HG02852 (cell line): ENCODE measurements around the gene USP53.
A peak's percentile ranks its signal among the peaks of the same experiment; 100 is the strongest.
"Not testable (repeated sequence)": the region's sequence is repeated elsewhere in the genome, so short reads cannot be mapped to it uniquely, and the experiment has no call there.

Source experiments
- ATAC-seq: cut with Tn5 transposase; IDR thresholded peaks from one replicate; pipeline ENCODE4 v1.9.1; 2021; ENCODE audit warnings: mild to moderate bottlenecking, moderate library complexity; ENCODE audit not compliant: unreplicated experiment

Gene USP53

DNA sequence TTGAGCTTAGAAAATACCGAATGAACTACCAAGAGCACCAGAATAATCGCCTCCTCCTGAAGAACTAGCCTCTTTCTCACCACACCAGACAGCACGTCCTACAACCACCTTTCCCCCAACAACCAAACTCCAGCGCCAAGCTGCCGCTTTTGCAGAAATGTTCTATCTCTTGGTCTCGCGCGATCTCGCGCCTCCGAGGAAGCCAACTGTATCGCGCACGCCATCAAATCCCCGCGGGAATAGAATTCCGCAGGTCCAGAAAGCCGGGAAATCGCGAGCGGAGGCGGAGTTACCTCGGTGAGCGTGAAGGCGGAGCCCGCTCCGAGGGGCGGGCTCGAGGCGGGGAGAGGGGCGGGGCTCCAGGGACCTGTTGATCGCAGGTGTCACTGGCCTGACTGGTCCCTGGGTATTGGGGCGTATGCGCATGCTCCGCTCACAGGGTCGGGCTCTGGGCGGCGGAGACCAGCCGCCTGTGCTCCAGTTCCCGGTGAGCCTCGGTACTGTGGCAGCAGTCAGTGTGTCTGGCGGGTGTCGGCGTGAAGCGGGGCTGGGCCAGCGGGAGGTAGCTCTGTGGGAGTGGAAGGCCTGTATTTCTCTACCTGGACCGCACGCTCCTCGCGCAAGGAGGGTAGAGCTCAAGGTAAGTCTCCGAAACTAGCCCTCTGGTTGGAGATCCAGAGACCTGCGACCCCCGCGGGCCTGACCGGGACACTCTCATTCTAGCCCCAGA is at the start of gene USP53:
Gene USP53, plus strand, starts transcription at position 480 of the 730 bp plus-strand sequence. CDS start 27,047 bp downstream, outside the sequence.
- peak; percentile 91 for ATAC-seq

DNA sequence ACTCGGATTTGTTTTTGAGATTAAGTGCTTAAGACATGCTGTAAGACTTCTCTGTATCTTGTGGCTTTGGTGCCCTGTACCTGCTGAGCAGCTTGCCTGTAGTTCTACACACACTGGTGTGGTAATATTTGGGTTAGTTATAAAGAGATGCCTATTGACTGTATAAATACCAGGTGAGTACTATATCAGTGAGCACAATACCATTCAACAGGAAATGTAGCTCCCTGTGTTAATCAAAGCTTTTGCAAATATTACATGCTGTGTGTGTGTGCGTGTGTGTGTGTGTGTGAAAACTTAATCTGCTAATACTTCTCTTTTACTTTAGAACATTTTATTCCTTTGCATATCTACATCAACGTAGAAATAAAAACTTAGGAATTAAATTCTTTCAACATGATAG is 46.7 kb upstream of the USP53 start:
- no peak for ATAC-seq

DNA sequence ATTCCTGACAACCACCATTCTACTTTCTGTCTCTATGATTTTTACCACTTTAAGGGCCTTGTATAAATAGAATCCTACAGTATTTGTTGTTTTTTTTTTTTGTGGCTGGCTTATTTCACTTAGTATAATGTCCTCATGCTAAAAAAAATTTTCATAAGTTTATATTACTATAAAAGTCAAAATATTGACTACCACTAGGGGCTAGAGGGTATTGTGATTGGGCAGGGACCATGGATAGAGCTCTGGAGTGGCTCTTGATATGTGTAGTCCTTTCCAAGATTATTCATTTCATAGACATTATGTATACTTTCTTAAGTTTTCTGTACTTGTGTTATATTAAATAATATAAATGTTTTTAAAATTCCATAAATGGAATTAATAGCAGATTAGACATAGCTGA is 42.3 kb upstream of the USP53 start:
- no peak for ATAC-seq

GRCh38 chr4:119172223-119172622 is 40.3 kb upstream of the USP53 start:
- ATAC-seq: no peak

DNA sequence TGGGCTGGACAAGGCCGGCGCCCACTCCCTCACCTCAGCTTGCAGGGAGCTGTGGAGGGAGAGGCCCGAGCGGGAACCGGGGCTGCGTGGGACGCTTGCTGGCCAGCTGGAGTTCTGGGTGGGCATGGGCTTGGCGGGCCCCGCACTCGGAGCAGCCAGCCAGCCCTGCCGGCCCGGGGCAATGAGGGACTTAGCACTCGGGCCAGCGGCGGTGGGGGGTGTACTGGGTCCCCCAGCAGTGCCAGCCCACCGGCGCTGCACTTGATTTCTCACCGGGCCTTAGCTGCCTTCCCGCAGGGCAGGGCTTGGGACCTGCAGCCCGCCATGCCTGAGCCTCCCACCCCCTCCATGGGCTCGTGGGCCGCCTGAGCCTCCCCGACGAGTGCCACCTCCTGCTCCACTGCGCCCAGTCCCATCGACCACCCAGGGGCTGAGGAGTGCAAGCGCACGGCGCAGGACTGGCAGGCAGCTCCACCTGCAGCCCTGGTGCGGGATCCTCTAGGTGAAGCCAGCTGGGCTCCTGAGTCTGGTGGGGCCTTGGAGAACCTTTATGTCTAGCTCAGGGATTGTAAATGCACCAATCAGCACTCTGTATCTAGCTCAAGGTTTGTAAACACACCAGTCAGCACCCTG is 38.7 kb upstream of the USP53 start:
- ATAC-seq: not testable (repeated sequence)

GRCh38 chr4:119179011-119179410 is 33.5 kb upstream of the USP53 start:
- ATAC-seq: no peak

DNA sequence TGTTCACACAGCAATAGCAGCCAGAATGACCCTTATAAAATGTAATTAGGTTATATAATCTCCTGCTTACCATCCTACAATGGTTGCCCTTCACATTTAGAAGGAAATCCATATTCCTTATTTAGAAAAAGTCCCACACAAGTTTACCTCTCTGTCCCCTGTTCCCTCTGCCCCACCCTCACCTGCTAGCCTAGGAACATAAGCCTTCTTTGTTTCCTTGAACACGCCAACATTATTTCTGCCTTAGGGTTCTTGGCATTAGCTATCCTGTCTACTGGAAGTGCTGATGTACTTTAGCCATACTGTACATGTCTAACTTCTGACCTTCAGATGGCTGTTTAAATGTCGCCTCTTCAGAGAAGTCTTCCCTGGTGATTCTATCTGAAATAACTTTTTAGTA is 28.4 kb upstream of the USP53 start:
- ATAC-seq: no peak

DNA sequence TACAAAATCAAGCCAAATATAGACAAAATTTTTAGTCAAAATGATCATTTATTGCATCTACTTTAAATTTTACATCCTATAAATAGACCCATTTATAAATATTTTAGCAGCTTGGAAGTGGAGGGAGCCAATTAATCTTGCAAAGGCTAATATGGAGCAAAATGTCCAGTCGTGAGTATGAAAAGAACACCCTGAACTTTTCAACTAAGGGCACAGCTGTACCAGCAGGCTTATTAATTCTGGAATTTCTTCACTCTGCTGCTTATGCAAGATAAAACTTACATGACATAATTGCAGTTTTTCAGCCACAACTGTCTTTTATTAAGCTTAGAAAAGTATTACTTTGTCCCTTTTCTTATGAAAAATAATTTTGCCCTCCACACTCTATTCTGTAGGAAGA is 22.9 kb upstream of the USP53 start:
- ATAC-seq: no peak

- ATAC-seq: no peak
Observed at GRCh38 chr4:119190354-119190753, 22.2 kb upstream of the USP53 start.

GRCh38 chr4:119191505-119191904 is 21.0 kb upstream of the USP53 start:
- ATAC-seq: no peak

GRCh38 chr4:119197772-119198212 is 14.7 kb upstream of the USP53 start:
- ATAC-seq: no peak

GRCh38 chr4:119204916-119205315 is 7.6 kb upstream of the USP53 start:
- no peak for ATAC-seq

GRCh38 chr4:119205690-119206089 is 6.8 kb upstream of the USP53 start:
- ATAC-seq: no peak

DNA sequence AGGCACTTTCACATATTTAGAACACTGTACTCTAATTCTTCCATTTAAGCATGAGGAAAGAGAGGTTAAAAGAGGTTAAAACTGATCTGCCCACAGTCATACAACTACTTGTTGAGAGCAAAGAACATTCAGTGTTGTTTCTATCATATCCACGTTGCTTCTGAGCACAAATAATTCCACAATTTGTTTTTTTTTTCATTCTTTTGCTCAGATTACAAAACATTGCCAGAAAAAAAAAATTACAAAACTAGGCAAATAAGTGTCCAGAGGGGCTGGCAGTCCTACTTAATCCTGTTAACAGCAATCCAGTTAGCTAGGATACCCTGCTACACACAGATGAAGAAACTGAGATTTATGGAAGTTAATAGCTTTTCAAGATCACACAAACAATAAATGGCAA is 6.3 kb upstream of the USP53 start:
- ATAC-seq: no peak

DNA sequence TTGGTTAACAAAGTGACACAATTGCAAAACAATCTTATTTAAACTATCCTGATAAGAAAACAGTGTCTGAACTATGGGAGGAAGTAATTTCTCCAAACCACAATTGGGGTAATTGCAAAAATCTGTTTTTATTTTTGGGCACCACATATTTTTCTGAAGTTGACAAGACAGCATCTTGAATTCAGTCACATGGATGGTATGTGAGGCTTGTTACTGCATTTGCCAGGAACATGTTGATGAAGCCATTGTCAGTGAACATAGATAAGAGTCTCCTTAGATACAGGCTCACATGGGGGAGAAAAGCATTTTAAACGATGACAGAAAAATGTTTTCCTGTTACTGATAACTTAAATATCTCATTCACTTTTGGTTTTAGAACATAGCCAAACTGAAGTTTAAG is 5.5 kb upstream of the USP53 start:
- ATAC-seq: no peak

- ATAC-seq: no peak
Observed at GRCh38 chr4:119209077-119209476, 3.4 kb upstream of the USP53 start.

DNA sequence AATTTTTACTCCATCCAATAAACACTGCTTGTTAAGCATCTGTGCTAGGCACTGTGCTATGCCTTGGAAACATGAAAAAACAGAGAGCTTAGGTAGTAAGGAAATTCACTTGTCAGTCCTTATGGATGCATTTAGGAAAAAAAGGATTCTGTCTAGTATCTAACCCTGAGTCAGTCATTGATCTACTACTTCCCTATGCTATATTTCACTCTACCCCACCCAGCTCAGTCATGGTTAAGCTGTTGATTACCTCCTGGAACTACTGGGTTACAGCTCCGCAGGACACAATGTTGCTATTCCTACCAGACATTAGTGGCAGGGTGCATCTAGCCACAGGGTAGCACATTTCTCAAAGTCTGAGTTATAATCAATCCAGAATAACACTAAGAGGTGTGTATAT is 2.9 kb upstream of the USP53 start:
- ATAC-seq: no peak

GRCh38 chr4:119210775-119211174 is 1.7 kb upstream of the USP53 start:
- ATAC-seq: no peak

DNA sequence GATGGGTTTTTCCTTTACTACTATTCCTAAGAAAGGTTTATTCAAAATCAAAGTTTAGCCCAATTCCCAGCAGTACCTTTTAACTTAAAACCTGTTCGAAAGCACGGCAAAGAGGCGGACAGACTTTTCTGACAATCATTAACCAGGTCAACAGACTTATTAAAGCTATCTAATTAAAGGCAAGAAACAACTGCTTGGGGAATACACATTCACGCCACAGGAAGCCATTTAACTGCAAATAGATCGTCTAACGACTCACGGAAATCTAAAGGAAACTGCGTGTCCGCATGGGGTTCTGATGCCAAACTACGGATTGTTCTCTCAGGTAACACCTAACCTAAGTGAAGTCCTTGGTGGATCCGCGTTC is 663 bp upstream of the USP53 start:
- ATAC-seq: peak; percentile 10

- peak; percentile 56 for ATAC-seq
Observed at GRCh38 chr4:119212964-119213606, 572 bp downstream of the USP53 start.

DNA sequence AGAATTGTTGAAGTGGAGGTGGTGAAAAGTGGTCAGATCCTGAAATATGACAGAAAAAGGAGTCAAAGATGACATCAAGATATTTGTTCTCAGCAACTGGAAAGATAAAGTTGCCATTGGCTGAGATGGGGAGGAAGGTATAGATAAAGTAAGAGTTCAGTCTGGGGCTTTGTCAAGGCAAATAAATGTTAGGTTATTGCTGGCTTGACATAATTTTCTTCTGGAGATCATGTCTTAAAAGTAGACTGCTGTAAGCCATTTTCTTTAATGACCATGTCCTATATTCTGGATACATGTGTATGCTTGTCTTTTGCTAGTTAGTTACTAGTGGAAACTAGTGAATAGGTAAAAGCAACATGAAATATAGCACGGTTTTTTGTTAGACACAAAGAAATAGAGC is 5.6 kb downstream of the USP53 start:
- ATAC-seq: no peak

GRCh38 chr4:119221412-119221811 is 8.9 kb downstream of the USP53 start:
- no peak for ATAC-seq
